ENCODE measurements around the gene CARD11. TPM values are rescaled to one million over a fixed set of nuclear protein-coding genes. Genes with fewer than 3 reads are reported as not detected.

CARD11 gene
- total RNA-seq, 3 donors from 2014 or later: 0.80 to 2.9 (median 2.0) TPM

DNA sequence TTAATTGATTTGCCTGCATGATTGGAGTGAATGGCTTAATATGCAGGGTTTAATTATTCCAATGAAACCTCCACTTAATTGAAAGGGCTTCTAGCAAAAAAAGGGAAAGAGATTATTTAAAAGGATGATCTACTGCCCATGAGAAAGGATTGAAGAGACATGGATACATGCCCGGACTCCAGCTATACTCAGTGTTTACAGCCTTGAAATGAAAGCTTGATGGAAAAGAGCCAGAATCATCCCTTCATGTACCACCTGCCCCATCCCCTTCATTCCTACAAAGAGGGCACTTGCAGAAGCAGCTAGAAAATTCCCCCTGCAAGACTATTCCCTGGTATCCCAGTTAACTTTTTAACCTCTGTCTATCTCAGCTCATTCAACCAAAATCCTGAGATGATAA is 78.4 kb downstream of the CARD11 start:
- intact Hi-C loops (cut with DNase I; ENCODE audit: low total_unique reads): no loop called here
- peaks cover 19 to 38% of the 10 kb centered on the region in 2 donors for H3K9me3 ChIP-seq
- TF ChIP-seq POLR2A (IDR thresholded peaks at IDR 0.05) (no peak), POLR2AphosphoS5 (IDR thresholded peaks at IDR 0.05) (no peak)
- TF ChIP-seq, protein P1, sequence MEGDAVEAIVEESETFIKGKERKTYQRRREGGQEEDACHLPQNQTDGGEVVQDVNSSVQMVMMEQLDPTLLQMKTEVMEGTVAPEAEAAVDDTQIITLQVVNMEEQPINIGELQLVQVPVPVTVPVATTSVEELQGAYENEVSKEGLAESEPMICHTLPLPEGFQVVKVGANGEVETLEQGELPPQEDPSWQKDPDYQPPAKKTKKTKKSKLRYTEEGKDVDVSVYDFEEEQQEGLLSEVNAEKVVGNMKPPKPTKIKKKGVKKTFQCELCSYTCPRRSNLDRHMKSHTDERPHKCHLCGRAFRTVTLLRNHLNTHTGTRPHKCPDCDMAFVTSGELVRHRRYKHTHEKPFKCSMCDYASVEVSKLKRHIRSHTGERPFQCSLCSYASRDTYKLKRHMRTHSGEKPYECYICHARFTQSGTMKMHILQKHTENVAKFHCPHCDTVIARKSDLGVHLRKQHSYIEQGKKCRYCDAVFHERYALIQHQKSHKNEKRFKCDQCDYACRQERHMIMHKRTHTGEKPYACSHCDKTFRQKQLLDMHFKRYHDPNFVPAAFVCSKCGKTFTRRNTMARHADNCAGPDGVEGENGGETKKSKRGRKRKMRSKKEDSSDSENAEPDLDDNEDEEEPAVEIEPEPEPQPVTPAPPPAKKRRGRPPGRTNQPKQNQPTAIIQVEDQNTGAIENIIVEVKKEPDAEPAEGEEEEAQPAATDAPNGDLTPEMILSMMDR (IDR thresholded peaks at IDR 0.05): no peak
- H3K4me3 ChIP-seq: no peak overlapping the region
- H3K36me3 ChIP-seq: no peaks in the 10 kb centered on the region
- H3K27ac ChIP-seq: no peak overlapping the region
- H3K4me1 ChIP-seq: no peaks in the 10 kb centered on the region
- DNase-seq (ENCODE audit: low spot score in 2 of 2): no peak
- no peaks in the 10 kb centered on the region for H3K27me3 ChIP-seq

GRCh38 chr7:2964208-2964607 is 79.5 kb downstream of the CARD11 start:
- Histone ChIP-seq H3K27ac (no peak overlapping the region), H3K4me3 (no peak overlapping the region), H3K4me1 (no peaks in the 10 kb centered on the region), H3K27me3 (no peaks in the 10 kb centered on the region), H3K36me3 (no peaks in the 10 kb centered on the region), H3K9me3 (peaks cover 19 to 38% of the 10 kb centered on the region in 2 donors)
- no peak for TF ChIP-seq POLR2AphosphoS5 (IDR thresholded peaks at IDR 0.05)
- no peak for TF ChIP-seq POLR2A (IDR thresholded peaks at IDR 0.05)
- TF ChIP-seq, protein P1 (IDR thresholded peaks at IDR 0.05): no peak
- no peak for DNase-seq (ENCODE audit: low spot score in 2 of 2)
- intact Hi-C loops (cut with DNase I; ENCODE audit: low total_unique reads): no loop called here

- H3K36me3 ChIP-seq: no peaks in the 10 kb centered on the region
- peaks cover 19 to 38% of the 10 kb centered on the region in 2 donors for H3K9me3 ChIP-seq
- H3K27ac ChIP-seq: no peak overlapping the region
- intact Hi-C loops (cut with DNase I; ENCODE audit: low total_unique reads): no loop called here
- H3K4me1 ChIP-seq: no peaks in the 10 kb centered on the region
- H3K4me3 ChIP-seq: no peak overlapping the region
- H3K27me3 ChIP-seq: no peaks in the 10 kb centered on the region
- TF ChIP-seq POLR2AphosphoS5 (IDR thresholded peaks at IDR 0.05) (no peak), POLR2A (IDR thresholded peaks at IDR 0.05) (no peak)
- TF ChIP-seq, protein P1 (IDR thresholded peaks at IDR 0.05): no peak
- no peak for DNase-seq (ENCODE audit: low spot score in 2 of 2)
Measured at GRCh38 chr7:2962865-2963264, 80.8 kb downstream of the CARD11 start.

- TF ChIP-seq, protein P1 (IDR thresholded peaks at IDR 0.05): no peak
- TF ChIP-seq POLR2AphosphoS5 (IDR thresholded peaks at IDR 0.05): no peak
- no peak for TF ChIP-seq POLR2A (IDR thresholded peaks at IDR 0.05)
- H3K4me1 ChIP-seq: no peaks in the 10 kb centered on the region
- intact Hi-C loops (cut with DNase I; ENCODE audit: low total_unique reads): no loop called here
Measured at GRCh38 chr7:2959828-2960599, 83.7 kb downstream of the CARD11 start.

GRCh38 chr7:2959103-2959680 is 84.5 kb downstream of the CARD11 start:
- Histone ChIP-seq H3K4me1 (no peaks in the 10 kb centered on the region), H3K27ac (no peak overlapping the region), H3K36me3 (no peaks in the 10 kb centered on the region), H3K27me3 (no peaks in the 10 kb centered on the region), H3K4me3 (no peak overlapping the region), H3K9me3 (peaks cover 0 to 8% of the 10 kb centered on the region in 2 donors)
- intact Hi-C loops (cut with DNase I; ENCODE audit: low total_unique reads): no loop called here
- TF ChIP-seq POLR2A (IDR thresholded peaks at IDR 0.05) (no peak), POLR2AphosphoS5 (IDR thresholded peaks at IDR 0.05) (no peak)
- TF ChIP-seq, protein P1 (IDR thresholded peaks at IDR 0.05): no peak
- DNase-seq (ENCODE audit: low spot score in 2 of 2): peak in 1 of 2 donors; percentile 49

More at GRCh38 chr7:2959828-2960599, 83.7 kb downstream of the CARD11 start:
- peaks cover 0 to 15% of the 10 kb centered on the region in 2 donors for H3K9me3 ChIP-seq
- no peaks in the 10 kb centered on the region for H3K36me3 ChIP-seq
- peak in 1 of 2 donors; percentile 27 for DNase-seq (ENCODE audit: low spot score in 2 of 2)
- no peak overlapping the region for H3K4me3 ChIP-seq
- H3K27me3 ChIP-seq: no peaks in the 10 kb centered on the region
- no peak overlapping the region for H3K27ac ChIP-seq
